CD4-positive, alpha-beta T cell treated with Interleukin-1 beta for 1 hour (primary cell): ENCODE data around the gene TRMT44.

Source experiments
- DNase-seq, 2 donors: peaks; one replicate each; pipeline ENCODE4 v3.0.0-alpha.2; 2020 to 2022

Gene TRMT44

DNA sequence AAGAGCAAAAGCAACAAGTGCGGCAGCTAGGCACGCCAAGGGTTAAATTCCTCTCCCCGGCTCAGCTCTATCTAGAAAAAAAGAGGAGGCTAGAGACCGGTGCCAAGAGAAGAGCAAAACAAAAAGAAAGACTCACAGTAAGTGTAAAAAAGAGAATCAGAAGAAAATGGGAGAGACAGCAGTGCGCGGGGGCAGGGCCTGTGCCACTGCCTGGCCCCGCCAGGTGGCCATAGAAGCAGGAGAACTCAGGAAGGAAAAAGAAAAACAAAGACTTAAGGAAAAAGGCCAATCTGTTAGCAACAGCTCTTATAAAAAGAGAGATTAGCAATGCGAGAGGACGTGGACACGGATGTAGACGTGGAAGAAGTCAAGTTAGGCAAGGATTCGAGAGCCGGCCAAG lies 3.3 kb upstream of the TRMT44 start:
- DNase-seq, result no peak

DNA sequence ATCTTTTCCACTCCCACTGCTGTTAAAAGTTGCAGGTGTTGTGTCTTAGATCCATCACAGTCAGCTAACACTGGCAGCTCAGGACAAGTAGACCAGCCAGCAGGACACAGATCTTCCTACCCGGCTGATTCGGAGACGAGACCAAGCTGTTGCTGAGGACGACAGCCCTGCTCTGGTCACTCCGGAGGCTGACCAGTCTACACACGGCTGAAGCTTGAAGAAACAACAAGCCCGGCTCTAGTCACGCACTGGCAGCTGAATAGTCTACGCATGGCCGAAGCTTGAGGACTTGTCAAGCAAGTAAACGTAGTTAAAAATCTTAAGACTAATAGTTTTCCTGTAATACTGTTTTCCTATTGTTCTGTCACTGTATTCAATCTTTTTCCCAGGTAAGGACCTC lies 1.8 kb upstream of the TRMT44 start:
- no peak for DNase-seq

DNA sequence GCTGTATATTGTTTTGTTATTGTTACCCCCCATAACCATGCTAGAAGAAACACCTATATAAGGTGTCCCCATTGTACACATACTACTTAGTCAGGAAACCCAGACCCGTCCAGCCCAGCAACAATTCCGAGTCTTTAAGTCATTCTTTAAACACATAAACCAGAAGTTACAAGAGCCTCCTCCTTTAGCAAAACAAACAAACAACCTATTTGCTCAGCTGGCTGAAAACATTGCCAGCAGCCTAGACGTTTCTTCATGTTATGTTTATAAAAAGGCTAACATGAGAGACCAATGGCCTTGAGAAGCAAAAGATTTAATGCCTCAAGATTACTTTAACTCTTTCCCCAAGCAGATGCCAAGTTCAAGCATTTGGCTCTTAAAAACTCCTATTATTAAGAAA lies 1.4 kb upstream of the TRMT44 start:
- no peak for DNase-seq

DNA sequence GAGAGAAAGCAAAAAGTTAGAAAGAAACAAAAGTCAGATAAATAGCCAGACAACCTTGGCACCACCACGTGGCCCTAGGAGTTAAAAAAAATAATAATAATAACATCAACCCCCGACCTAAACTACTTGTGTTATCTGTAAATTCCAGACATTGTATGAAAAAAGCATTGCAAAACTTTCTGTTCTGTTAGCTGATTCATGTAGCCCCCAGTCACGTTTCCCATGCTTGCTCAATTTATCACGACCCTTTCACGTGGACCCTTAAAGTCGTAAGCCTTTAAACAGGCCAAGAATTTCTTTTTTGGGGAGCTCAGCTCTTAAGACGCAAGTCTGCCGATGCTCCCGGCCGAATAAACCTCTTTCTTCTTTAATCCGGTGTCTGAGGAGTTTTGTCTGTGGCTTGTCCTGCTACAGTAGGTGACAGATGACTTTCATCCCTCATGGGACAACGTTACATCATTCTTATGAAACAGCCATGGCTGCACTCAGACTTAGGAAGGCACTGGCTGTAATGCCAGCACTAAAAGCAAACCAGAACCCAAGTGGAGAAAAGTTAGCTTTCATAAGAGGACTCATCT lies 574 bp upstream of the TRMT44 start:
- peak in 1 of 2 donors; percentile 52 for DNase-seq

DNA sequence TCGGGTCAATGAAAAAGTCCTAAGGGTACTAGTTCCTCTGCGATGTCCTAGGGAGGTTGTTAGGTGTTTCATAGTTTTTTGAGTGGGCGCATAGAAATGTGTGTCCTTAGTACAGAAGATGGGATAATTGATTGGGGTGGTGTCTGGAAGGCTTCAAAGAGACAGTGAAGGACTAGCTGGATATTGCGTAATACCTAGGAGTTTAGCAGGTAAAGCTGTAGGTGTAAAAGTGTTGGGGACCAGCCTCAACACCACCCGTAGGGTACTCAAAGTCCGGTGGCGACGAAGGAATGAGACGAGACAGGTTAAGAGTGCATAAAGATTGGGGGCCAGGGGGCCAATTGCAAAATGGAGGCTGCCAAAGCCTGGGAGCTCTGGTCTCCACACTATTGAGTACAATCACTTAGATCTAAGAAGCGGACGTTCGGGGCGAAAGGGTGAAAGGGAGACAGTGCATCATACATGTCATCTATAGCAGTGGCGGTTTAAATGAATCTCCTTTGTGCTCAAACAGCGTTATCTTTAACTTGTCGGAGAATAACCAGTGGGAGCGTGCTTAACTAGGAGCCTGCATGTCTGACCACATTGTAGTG lies 1.0 kb downstream of the TRMT44 start:
- no peak for DNase-seq

DNA sequence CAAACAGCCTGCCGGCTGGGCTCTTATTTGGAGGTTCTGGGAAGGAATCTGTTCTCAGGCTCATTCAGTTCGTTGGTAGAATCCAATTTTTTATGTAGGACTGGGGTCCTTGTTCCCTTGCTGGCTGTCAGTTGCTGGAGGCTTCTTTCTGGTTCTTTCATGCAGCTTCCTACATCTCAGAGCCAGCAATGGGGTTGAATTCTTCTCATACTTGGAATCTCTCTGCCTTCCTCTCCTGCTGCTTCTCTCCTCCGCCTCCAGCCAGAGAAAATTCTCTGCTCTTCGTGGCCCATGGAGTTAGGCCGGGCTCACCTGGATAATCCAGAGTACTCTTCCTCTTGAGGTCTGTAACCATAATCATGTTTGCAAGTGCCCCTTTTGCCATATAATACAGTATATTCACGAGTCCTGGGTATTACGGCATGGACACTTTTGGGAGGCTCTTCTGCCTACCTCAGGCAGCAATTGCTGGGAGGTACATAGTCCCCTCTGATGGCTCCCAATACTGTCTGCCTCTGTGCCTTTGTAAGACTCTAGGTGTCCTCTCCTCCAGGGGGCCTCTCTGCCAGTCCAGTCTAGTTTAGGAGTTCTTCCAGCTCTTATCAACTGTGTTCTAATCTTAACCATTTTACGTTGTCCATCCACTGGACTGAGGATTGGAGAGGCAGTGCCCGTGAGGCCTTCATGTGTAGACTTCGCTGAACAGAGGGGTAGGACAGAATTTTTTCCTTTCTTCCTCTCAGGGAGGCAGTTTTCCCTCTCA lies 2.2 kb downstream of the TRMT44 start:
- DNase-seq, result no peak

DNA sequence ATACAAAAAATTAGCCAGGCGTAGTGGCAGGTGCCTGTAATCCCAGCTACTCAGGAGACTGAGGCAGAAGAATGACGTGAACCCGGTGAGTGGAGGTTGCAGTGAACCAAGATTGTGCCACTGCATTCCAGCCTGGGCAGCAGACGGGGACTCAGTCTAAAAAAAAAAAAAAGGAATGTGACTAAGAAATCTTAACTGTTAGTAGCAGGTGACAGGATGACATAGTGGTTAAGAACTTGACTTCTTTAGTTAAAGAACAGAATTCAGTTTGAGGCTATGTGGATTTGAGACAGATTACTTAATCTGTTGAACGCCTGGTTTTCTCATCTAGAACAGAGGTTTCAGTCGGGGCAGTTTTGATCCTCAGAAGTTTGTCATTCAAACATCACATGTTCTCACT lies 3.2 kb downstream of the TRMT44 start:
- no peak for DNase-seq

DNA sequence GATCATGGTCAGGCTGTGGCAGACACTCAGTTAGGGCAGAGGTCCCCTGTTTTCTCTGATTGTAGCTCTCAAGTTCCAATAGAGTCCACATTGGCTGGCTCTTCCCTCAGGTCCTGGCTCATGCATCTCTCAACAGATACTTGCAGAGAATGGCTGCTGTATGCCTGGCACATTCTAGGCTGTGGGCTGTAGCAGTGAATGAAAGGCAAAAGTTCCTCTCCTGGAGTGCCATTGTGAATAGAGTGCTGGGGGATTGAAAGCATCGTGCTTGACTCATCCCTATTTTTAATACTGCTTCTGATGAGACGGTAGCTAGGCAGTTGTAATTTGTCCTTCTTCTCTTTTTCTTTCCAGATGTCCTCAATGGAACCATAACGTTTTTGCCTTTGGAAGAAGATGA lies 5.5 kb downstream of the TRMT44 start:
- DNase-seq, result no peak

DNA sequence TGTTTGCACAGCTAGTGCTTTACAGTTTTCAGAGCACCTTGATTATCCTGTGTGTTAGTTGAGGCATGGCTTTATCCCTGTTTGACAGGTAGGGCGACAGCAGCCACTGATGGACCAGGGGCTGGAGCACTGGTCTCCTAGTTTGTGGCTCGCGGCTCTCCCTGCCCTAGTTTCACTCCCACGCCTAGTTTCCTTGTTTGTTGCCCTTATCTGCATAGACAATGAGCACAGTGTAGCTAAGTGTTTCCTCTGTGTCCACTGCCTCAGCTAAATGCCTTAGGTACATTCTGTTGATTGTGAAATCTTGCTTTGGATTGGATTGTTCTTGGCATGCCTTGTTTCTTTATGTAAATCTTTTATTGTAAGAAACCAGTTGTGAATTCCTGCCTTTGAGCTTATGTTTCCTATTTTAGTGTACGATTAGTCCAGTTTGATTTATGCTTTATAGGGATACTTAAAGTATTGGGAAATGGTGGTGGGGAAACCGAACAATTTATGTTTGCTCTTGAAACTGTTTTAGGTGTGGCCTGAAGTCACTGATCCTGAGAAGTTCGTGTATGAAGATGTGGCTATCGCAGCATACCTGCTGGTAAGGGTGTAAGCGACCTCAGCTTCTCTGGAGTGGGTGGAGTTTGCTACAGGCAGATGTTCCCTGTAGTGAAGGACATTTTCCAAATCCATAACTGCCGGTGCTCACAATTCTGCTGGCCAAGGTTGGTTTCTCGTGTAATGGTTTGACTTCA lies 11.0 kb downstream of the TRMT44 start:
- DNase-seq, result no peak

DNA sequence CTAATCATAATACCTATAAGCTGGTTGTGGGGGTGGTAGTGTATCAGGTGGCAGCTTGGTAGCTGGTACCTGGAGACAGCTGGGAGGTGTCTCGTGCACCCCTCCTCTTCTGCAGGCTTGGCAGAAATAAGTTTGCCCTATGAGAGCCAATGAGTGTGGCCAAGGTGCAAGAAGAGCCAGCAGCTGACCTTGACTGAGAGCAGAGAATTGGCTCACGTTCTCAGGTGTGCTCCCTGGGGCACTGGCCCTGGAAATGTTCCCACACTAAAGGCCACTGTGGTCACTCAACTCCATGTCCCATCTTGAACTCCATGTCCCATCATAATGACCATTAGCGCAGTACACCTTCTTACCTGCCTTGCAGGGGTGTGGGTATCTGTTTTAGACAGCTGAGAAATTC lies 13.4 kb downstream of the TRMT44 start:
- no peak for DNase-seq

DNA sequence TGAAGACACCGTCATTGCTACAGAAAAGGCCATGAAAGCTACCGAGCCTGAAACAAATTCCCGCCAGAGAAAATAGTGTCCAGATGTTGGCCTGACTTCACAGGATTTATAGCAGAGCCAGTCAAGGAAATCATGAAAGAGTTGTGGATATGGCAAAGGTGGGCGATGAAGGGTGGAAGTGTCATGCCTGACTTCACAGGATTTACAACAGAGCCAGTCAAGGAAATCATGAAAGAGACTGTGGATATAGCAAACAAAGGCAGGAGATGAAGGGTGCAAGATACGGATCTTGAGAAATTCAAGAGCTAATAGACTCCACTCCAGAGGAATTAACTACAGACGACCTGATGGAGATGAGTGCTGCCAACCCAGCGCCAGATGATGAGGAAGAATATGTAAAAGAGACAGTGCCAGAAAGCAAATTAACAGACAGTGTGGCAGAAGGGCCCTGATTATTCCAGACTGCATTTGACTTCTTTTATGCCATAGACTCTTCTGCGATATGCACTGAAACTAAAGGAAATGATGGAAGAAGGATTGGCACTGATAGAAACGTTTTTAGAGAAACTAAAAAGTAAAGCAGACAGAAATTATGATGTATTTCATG lies 17.2 kb downstream of the TRMT44 start:
- no peak for DNase-seq

DNA sequence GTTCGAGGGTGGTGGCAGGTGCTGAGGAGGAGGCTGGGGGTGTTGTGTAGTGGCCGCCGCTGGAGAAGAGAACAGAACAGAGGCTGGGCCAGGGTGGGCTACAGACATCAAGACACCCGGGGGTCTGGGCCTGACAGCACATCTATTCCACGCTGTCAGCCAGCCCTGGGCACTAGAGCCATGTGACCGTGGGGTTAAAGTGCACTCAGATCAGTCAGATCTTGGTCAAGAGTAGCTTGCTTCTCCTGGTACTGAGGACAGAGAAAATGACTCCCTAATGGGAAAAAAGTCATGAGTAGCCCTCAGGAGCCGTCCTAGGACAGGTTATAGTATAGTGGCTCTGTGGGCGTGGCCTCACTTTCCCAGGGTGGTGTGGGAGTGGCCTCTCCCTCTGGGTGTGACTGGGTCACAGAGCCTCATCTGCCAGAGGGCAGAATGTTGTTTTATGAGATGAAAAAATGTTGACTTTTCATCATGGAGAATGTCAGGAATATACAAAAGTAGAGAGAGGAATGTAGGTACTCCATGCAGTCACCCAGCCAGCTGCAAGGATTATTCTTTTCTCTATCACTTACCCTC lies 19.4 kb downstream of the TRMT44 start:
- no peak for DNase-seq

DNA sequence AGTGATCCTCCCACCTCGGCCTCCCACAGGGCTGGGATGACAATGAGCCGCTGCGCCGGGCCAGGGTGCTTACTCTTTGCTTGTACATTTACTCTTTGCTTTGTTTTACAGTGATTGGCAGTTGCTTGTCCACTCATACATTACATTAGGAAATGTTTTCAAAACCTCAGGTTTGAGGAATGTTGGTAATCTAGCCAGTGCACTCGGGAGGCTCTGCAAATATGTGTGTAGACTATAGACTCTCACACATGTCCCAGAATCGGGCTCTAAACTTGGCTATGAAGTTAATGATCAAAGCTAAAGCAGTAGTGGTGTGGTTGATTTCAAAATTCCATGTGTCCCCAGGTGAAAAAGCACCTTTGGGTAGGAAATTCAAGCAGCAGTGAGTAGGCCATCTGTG lies 20.5 kb downstream of the TRMT44 start:
- no peak for DNase-seq

DNA sequence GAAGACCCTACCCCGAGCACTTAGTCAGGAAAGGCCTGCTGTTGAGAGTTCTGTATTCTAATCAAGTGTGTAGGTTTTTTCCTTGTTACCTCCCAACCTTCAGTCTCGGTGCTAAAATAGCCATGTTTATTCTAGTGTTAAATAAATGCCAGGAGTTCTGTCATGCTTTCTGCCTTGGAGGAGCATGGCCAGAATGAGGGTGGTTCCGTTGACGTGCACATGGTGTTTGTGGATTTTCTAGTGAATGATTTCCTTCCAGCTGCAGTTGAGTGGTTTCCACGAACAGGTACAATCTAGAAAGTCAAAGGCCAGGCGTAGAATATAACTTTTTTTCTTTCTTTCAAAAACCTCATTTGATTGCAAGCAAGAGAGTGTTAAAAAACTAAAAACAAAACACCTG lies 21.0 kb downstream of the TRMT44 start:
- no peak for DNase-seq

DNA sequence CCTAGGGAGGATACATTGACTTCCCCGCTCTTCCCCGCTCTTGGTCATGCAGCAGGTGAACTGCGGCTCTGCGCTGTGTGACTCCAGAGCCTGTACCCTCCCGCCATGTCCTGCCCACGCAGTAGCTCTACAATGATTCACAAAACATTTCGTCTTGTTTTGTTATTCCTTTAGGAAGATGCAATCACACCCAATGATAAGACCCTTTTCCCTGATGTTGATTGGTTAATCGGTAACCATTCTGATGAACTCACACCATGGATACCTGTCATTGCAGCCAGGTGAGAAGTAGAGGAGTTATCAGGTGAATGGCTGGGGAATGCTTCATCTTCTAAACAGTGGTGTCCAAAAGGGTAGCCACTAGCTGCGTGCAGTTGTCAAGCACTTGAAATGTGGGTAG lies 23.2 kb downstream of the TRMT44 start:
- DNase-seq, result no peak

DNA sequence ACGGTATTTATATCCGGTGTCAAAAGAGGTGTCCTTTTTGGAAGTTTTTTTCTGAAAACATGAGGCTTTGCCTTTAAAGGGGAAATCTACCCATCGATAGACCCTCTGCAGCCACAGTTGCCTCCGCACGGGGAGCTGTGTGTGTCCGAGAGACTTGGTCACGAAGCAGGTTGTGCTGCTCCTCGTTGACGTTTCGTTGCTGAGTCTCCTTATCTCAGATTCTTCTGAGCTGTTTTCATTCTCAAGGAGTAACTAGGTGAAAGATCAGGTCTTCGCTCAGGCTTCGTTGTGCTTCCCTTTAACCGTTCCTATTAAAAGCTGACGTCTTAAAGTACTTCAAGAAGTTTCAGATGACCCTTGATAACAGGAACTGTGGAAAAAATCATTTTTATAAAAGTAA lies 23.8 kb downstream of the TRMT44 start:
- DNase-seq, result no peak

DNA sequence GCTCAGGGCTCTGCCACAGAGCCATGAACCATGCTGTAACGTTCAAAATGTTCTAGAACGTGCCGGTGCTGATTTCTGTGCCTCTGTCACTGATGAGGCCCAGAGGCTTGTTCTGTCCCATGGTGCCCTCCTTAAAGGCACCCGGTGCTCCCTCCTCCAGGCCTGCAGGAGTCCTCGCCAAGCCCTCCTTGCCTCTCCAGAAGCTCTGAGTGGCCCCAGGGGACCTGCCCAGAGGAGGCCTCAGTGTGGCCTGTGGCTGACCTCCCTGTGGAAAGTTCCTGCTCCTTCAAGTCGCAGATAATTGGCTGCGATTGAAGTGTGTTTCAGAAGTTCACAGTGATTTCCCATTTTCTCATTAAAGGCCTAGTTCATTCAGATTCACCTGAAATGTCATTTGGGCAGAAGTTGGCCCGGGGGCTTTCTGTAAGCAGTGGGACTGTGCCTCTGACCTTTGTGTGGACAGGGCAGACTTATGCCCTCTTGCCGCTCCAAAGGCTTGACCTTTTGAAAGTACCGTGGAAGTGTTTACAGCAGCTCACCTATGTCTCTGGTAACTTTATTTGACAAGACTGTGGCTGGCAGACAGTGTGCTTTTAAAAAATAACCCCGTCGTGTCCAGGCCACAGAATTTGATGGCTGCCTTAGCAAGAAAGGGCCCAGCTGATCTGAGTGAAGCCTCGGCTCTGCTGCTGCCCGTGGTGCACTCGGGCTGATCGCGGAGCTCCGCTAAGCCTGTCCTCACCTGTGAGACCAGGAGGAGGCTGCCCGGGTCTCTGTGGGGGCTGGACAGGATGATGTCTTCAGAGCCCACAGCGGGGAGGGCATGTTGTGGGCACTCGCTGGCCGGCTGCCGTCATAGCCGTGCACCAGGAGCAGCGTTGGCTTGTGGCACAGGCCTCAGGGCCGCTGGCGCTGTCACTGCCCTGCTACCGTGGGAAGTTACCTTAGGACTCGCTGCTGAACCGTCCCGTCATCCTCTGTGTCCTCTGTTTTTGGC lies 25.3 kb downstream of the TRMT44 start:
- DNase-seq, result no peak

DNA sequence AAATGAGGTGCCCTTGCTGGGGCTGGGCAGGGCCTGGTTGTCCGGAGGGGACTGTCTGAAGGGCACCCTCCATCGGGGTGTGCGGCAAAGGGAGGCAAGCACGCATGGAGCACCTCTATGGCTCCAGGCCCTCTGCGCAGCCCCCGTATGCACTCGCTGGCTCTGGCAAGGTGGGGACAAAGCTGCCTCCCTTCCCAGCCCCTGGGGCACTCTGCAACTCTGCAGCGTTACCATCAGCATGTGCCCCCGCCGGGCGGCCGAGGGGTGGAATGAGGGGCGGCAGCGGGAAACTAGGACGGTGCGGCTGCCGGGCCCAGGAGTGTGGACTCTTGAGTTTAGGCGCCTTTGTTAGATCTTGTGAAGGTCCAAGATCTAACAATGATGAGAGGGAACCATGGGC lies 26.4 kb downstream of the TRMT44 start:
- DNase-seq, result no peak

DNA sequence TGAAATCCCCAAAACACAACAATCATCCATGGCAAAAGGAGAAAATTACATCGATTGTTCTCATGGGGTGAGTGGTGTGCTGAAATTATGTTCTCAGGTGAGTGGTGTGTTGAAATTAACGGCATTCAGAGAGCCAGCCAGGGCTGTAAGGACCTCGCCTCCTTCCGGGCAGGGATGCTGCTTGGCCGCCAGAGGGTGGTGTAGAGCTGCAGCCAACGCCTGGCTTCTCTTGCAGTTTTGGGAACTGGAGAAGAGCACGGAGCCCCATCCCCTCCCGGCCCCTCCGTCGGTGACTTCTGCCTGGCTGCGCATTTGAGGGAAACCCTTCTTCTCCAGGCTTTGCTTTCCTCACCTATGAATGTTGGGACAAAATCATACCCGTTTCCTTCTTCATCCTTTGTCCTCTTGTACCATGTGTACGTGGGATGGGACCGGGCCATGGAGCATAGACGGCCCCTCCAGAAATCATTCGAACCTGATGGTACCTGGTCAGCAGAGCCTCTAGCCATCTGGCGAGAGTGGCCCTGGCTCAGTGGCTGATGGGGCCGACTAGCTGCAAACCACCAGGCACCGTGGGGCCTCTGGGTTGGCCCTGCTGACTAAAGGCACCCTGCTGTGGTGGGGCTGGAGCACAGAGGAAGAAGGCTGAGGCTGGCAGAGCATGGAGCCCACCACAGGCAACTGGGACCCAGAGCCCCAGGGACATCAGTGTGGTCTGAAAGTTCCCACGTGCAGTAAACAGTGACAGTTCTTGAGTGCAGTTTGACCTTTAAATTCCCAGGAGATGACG lies 28.4 kb downstream of the TRMT44 start:
- DNase-seq, result peak; percentile 38 to 44

DNA sequence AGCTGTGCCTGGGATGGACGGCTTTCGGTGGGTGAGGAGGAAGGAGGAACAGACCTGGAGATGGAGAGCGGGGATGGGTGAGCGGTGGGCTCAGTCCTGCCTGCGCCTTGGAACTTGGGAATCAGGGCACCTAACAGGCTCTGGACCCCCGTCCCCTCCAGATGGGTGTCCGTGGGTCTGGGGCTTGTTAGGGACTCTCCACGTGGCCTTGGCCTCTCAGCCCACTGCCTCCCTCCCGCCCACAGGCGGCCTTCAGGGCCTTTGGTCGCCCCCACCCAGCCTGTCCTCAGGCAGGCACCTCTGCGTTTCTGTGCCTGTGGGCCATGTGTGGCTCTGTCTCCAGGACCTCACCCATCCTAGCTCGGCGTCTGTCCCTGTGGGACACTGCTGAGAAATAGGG lies 29.0 kb downstream of the TRMT44 start:
- no peak for DNase-seq

DNA sequence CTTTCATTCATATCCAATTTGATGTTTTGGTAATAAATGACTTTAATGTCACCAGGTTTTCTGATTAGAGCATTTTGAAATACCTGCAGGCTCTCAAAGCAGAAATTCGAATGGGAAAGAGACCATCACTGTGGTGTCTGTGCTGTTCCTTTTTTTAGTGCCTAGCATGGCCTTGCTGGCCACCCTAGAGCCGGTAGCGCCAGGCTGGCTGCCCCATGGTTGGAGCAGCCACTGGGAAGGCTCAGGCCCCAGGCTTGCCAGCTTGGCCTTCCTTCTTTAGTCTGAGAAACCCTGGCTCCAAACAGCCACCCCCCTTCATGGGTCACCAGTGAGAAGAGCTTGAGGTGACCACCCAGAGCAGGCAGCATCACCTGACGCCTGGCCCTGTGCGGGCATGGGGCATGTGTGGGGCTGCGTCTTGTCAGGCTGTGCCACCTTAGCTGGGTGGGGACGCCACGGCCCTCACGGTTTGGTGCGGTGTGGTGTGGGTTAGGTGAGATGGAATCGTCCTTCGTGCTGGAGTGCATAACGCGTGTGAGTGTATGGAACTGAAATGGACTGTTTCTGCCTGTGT lies 30.0 kb downstream of the TRMT44 start:
- no peak for DNase-seq
